GM19463 (cell line): ENCODE data around the gene KCNJ12.

ENCODE experiments used
- ATAC-seq: cut with Tn5 transposase; IDR thresholded peaks from one replicate; pipeline ENCODE4 v1.9.1; 2021; ENCODE audit warnings: mild to moderate bottlenecking, moderate library complexity; ENCODE audit not compliant: unreplicated experiment

KCNJ12 gene

DNA sequence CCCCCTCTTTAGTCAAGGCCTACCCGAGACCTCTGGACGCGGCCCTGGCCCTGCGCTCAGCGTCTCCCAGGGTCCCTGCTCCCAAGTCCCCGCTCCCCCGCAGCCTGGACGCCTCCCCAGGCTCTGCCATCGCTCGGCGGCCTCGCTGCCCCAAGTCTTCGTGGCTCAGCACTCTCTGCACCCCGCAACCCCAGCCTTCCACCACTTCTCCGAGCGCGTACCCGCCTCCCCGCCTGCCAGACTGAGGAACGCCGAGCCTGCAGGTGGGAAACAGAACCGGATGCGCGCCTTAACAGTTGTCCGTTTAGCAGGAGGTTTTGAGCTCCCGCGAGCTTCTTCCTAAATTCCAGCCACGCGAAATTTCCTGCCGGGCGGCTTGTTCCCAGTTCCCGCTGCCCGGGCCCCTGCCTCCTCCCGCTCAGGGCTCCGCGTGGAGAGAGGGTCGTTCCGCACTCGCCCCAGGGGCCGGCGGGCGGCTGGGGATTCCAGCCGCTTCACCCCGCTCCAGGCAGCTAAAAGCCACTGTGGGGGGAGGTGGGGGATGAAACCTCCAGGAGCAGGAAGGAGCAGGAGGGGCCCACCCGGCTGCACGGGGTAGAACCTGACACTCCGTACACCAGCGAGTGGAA is 87.7 kb downstream of the KCNJ12 start:
- ATAC-seq, result no peak

GRCh38 chr17:21464611-21465021 is 88.5 kb downstream of the KCNJ12 start:
- no peak for ATAC-seq

DNA sequence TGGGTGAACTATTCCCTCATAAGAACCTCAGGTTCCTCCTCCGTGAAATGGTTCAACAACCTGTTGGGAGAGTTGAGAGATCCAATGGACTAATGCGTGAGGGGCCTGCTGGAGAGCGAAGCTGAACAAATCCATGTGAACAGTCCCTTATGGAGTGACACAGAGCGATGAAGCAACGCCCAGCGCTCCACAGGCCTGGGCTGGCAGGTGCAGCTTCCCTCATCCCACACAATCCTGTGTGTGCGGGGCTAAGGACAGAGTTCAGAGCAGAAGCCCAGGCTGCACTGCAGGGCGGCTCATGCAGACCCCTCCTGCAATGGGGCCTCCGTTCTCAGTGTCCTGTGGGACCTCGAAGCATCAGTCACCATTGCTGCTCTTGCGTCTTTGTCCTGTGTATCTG is 90.4 kb downstream of the KCNJ12 start:
- no peak for ATAC-seq

DNA sequence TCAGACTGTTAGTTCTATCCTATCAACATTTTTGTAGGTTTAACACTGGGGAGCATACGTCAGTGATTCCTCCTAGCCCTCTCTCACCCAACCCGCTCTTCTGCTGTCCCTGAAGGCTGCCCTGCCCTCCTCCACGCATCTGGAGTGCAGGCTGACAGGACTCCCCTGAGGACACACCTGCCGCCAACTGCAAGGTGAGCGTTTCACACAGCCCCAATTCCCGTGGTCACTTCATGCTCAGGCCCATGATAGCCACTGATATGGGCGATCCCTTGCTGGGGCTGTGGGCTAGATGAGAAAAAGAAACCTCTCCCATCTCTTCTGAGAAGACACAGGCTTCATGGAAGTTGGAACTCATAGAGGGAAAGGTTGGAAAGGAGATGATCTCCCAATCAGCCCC is 91.0 kb downstream of the KCNJ12 start:
- no peak for ATAC-seq

GRCh38 chr17:21467739-21468490 is 91.8 kb downstream of the KCNJ12 start:
- no peak for ATAC-seq
